H9 (cell line): ENCODE measurements around the gene APBB3. TPM values are rescaled to one million over a fixed set of nuclear protein-coding genes. Genes with fewer than 3 reads are reported as not detected.

Source experiments
- DNase-seq: peaks from one replicate; pipeline ENCODE4 v3.0.0-alpha.2; 2017
- H2AFZ ChIP-seq: one replicate; pipeline ENCODE4 v1.6.1; 2013; ENCODE audit warnings: mild to moderate bottlenecking, low read length, control low read depth, moderate library complexity
- H2AK5ac ChIP-seq: 2 replicates; pipeline ENCODE4 v1.6.1; 2013; ENCODE audit warnings: low read length, control low read depth, mixed read lengths; ENCODE audit not compliant: insufficient read length
- H2BK120ac ChIP-seq: one replicate; pipeline ENCODE4 v1.6.1; 2013; ENCODE audit warnings: low read depth, mild to moderate bottlenecking, low read length, control low read depth, inconsistent platforms; ENCODE audit not compliant: poor library complexity, severe bottlenecking
- H2BK12ac ChIP-seq: 2 replicates; pipeline ENCODE4 v1.6.1; 2013; ENCODE audit warnings: low read length, control low read depth, mixed read lengths, low read depth; ENCODE audit not compliant: insufficient read length
- H2BK15ac ChIP-seq: 2 replicates; pipeline ENCODE4 v1.6.1; 2013; ENCODE audit warnings: low read depth, low read length, control low read depth
- H2BK20ac ChIP-seq: one replicate; pipeline ENCODE4 v1.6.1; 2013; ENCODE audit warnings: low read depth, mild to moderate bottlenecking, low read length, control low read depth, inconsistent platforms; ENCODE audit not compliant: poor library complexity, severe bottlenecking
- H2BK5ac ChIP-seq: 2 replicates; pipeline ENCODE4 v1.6.1; 2013; ENCODE audit warnings: low read length, control low read depth, mixed read lengths; ENCODE audit not compliant: insufficient read length
- H3K14ac ChIP-seq: 2 replicates; pipeline ENCODE4 v1.6.1; 2013; ENCODE audit warnings: low read length, control low read depth; ENCODE audit not compliant: insufficient read depth
- H3K18ac ChIP-seq: 2 replicates; pipeline ENCODE4 v1.6.1; 2013; ENCODE audit warnings: low read depth, mild to moderate bottlenecking, mixed read lengths, low read length, control low read depth; ENCODE audit not compliant: insufficient read length
- H3K23ac ChIP-seq: 2 replicates; pipeline ENCODE4 v1.6.1; 2013; ENCODE audit warnings: low read length, control low read depth, mixed read lengths, low read depth; ENCODE audit not compliant: insufficient read length
- H3K23me2 ChIP-seq: 2 replicates; pipeline ENCODE4 v1.6.1; 2013; ENCODE audit warnings: low read depth, mild to moderate bottlenecking, mixed read lengths, low read length, control low read depth; ENCODE audit not compliant: insufficient read length, poor library complexity, severe bottlenecking
- H3K27ac ChIP-seq: 2 replicates; pipeline ENCODE4 v1.5.1; 2013; ENCODE audit warnings: low read length, control low read depth, mixed read lengths, low read depth; ENCODE audit not compliant: insufficient read length
- H3K27me3 ChIP-seq: 2 replicates; pipeline ENCODE4 v1.6.1; 2013; ENCODE audit warnings: low read length, control low read depth, inconsistent platforms; ENCODE audit not compliant: insufficient read depth
- H3K4ac ChIP-seq: 2 replicates; pipeline ENCODE4 v1.6.1; 2013; ENCODE audit warnings: low read depth, mild to moderate bottlenecking, control low read depth, inconsistent platforms, low read length, moderate library complexity
- H3K4me1 ChIP-seq: 2 replicates; pipeline ENCODE4 v1.6.1; 2013; ENCODE audit warnings: low read length, control low read depth, inconsistent platforms; ENCODE audit not compliant: insufficient read depth
- H3K4me2 ChIP-seq: 2 replicates; pipeline ENCODE4 v1.6.1; 2013; ENCODE audit warnings: low read length, control low read depth, mixed read lengths; ENCODE audit not compliant: insufficient read length, insufficient read depth
- H3K56ac ChIP-seq: 2 replicates; pipeline ENCODE4 v1.6.1; 2013; ENCODE audit warnings: low read depth, mild to moderate bottlenecking, mixed read lengths, low read length, control low read depth; ENCODE audit not compliant: insufficient read length
- H3K79me1 ChIP-seq: 2 replicates; pipeline ENCODE4 v1.6.1; 2013; ENCODE audit warnings: low read depth, mild to moderate bottlenecking, moderate library complexity, low read length, control low read depth, inconsistent platforms; ENCODE audit not compliant: insufficient read depth, poor library complexity, severe bottlenecking
- H3K79me2 ChIP-seq: 2 replicates; pipeline ENCODE4 v1.6.1; 2013; ENCODE audit warnings: low read length, control low read depth, inconsistent platforms; ENCODE audit not compliant: insufficient read depth
- H3K9ac ChIP-seq: 2 replicates; pipeline ENCODE4 v1.6.1; 2013; ENCODE audit warnings: low read length, control low read depth, mixed read lengths; ENCODE audit not compliant: insufficient read length; ENCODE audit errors: extremely low read depth
- H3K9me3 ChIP-seq: one replicate; pipeline ENCODE4 v1.6.1; 2013; ENCODE audit warnings: low read depth, low read length, inconsistent platforms; ENCODE audit not compliant: control insufficient read depth
- H3T11ph ChIP-seq: one replicate; pipeline ENCODE4 v1.6.1; 2013; ENCODE audit warnings: mild to moderate bottlenecking, low read length, control low read depth, inconsistent platforms
- H4K20me1 ChIP-seq: one replicate; pipeline ENCODE4 v1.6.1; 2013; ENCODE audit not compliant: control insufficient read depth, insufficient read length, insufficient read depth
- H4K5ac ChIP-seq: 2 replicates; pipeline ENCODE4 v1.6.1; 2013; ENCODE audit warnings: low read depth, mild to moderate bottlenecking, mixed read lengths, low read length, control low read depth; ENCODE audit not compliant: insufficient read length
- H4K8ac ChIP-seq: replicated peaks from 2 replicates; pipeline ENCODE4 v1.6.1; 2013; ENCODE audit warnings: low read length, control low read depth, mixed read lengths, low read depth; ENCODE audit not compliant: insufficient read length
- H4K91ac ChIP-seq: 2 replicates; pipeline ENCODE4 v1.6.1; 2013; ENCODE audit warnings: low read depth, mild to moderate bottlenecking, moderate library complexity, mixed read lengths, low read length, control low read depth; ENCODE audit not compliant: insufficient read length
- H3K27ac Mint-ChIP-seq, 3 experiments: 2 replicates in 2 of 3; 3 replicates in 1 of 3; pipeline ENCODE4 v1.8.0; 2020 to 2021; ENCODE audit warnings: mixed read lengths in 3 of 3, mild to moderate bottlenecking in 1 of 3, moderate library complexity in 1 of 3
- H3K27me3 Mint-ChIP-seq: 2 replicates; pipeline ENCODE4 v1.8.0; 2021; ENCODE audit warnings: low read depth, mild to moderate bottlenecking, moderate library complexity, mixed read lengths
- H3K36me3 Mint-ChIP-seq, 3 experiments: 2 replicates in 2 of 3; 3 replicates in 1 of 3; pipeline ENCODE4 v1.8.0; 2020 to 2021; ENCODE audit warnings: low read depth in 3 of 3, mixed read lengths in 3 of 3; ENCODE audit not compliant: insufficient read depth in 1 of 3
- H3K4me1 Mint-ChIP-seq, 2 experiments: 2 replicates each; pipeline ENCODE4 v1.8.0; 2020; ENCODE audit warnings: mixed read lengths in 2 of 2
- H3K4me3 Mint-ChIP-seq, 2 experiments: 2 replicates in 1 of 2; 3 replicates in 1 of 2; pipeline ENCODE4 v1.8.0; 2020 to 2021; ENCODE audit warnings: mild to moderate bottlenecking in 2 of 2, mixed read lengths in 2 of 2, moderate library complexity in 1 of 2
- H3K9me3 Mint-ChIP-seq, 2 experiments: 2 replicates in 1 of 2; 3 replicates in 1 of 2; pipeline ENCODE4 v1.8.0; 2020; ENCODE audit warnings: mild to moderate bottlenecking in 2 of 2, mixed read lengths in 2 of 2, moderate library complexity in 1 of 2
- WGBS: extraction: QIAGEN DNeasy Blood & Tissue Kit; methylation state at CpG from one replicate; pipeline ENCODE4 v1.1.7; 2013; ENCODE audit warnings: missing lambda C conversion rate, low lambda C conversion rate, mixed read lengths; ENCODE audit not compliant: insufficient read length; ENCODE audit errors: extremely low coverage; 5-methylcytosine and 5-hydroxymethylcytosine counted together
- total RNA-seq: library from RNA; stranded (reverse); gene quantifications from 2 replicates; pipeline ENCODE4 v1.2.1, GENCODE V29; 2021
- TF ChIP-seq, protein P1 (sequence below): fragments of 200-600 bp; sonication (generic); conservative IDR thresholded peaks from 3 replicates; pipeline ENCODE4 v1.8.0; 2021; ENCODE audit warnings: antibody characterized with exemption, mild to moderate bottlenecking

APBB3 gene
- total RNA-seq, 1 experiment from 2014 or later: 23.8 TPM

DNA sequence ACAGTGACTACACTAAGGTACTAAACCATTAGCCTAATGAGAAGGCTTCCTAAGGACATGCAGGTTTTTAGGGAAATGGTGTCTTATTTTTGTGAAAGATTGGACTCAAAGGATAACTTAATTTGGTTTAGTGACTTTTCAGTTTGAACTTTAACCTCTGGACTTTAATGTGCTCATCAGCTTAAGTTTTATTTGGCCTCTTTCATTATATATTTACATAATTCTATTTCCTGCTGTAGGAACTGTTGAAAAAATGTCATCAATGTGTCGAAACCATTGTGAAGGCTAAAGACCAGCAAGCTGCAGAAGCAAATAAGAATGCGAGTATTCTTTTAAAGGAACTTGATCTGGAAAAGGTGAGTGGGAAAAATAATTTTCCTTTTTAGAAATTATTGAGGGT is 51.3 kb downstream of the APBB3 start:
- no peaks in the 10 kb centered on the region for H3K27me3 Mint-ChIP-seq
- Histone ChIP-seq H3K79me1 (no peaks in the 10 kb centered on the region), H3K56ac (no peak overlapping the region), H4K5ac (no peak overlapping the region), H3K23ac (no peak overlapping the region), H2BK5ac (no peak overlapping the region), H2BK120ac (no peak overlapping the region), H3K14ac (no peak overlapping the region), H3K9ac (no peak overlapping the region), H3T11ph (no peak overlapping the region), H2AK5ac (no peak overlapping the region), H3K27ac (no peak overlapping the region), H3K4me2 (no peak overlapping the region), H4K20me1 (no peaks in the 10 kb centered on the region), H3K18ac (no peak overlapping the region), H3K23me2 (no peaks in the 10 kb centered on the region), H3K79me2 (no peaks in the 10 kb centered on the region), H3K27me3 (no peaks in the 10 kb centered on the region), H2BK12ac (no peak overlapping the region), H2AFZ (no peak overlapping the region), H3K4me1 (no peaks in the 10 kb centered on the region), H3K9me3 (no peaks in the 10 kb centered on the region), H4K91ac (no peak overlapping the region), H4K8ac (no peak overlapping the region), H2BK15ac (no peak overlapping the region), H2BK20ac (no peak overlapping the region), H3K4ac (no peak overlapping the region)
- TF ChIP-seq, protein P1, sequence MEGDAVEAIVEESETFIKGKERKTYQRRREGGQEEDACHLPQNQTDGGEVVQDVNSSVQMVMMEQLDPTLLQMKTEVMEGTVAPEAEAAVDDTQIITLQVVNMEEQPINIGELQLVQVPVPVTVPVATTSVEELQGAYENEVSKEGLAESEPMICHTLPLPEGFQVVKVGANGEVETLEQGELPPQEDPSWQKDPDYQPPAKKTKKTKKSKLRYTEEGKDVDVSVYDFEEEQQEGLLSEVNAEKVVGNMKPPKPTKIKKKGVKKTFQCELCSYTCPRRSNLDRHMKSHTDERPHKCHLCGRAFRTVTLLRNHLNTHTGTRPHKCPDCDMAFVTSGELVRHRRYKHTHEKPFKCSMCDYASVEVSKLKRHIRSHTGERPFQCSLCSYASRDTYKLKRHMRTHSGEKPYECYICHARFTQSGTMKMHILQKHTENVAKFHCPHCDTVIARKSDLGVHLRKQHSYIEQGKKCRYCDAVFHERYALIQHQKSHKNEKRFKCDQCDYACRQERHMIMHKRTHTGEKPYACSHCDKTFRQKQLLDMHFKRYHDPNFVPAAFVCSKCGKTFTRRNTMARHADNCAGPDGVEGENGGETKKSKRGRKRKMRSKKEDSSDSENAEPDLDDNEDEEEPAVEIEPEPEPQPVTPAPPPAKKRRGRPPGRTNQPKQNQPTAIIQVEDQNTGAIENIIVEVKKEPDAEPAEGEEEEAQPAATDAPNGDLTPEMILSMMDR: no peak
- DNase-seq: no peak
- H3K4me1 Mint-ChIP-seq: no peaks in the 10 kb centered on the region
- peaks cover 33 to 72% (median 58%) of the 10 kb centered on the region in 3 experiments; a peak in 6 of 7 replicates for H3K36me3 Mint-ChIP-seq
- H3K9me3 Mint-ChIP-seq: no peaks in the 10 kb centered on the region
- no CpG with 5 or more reads among the region's 2 CpGs for WGBS
- H3K27ac Mint-ChIP-seq: no peak overlapping the region
- H3K4me3 Mint-ChIP-seq: no peak overlapping the region
